GM18873 (cell line): ENCODE measurements around the gene SLC66A2.

Experiments used
- ATAC-seq: cut with Tn5 transposase; IDR thresholded peaks from one replicate; pipeline ENCODE4 v1.9.1; 2021; ENCODE audit warnings: mild to moderate bottlenecking, moderate library complexity, moderate number of reproducible peaks; ENCODE audit not compliant: unreplicated experiment, low FRiP score

The SLC66A2 gene

DNA sequence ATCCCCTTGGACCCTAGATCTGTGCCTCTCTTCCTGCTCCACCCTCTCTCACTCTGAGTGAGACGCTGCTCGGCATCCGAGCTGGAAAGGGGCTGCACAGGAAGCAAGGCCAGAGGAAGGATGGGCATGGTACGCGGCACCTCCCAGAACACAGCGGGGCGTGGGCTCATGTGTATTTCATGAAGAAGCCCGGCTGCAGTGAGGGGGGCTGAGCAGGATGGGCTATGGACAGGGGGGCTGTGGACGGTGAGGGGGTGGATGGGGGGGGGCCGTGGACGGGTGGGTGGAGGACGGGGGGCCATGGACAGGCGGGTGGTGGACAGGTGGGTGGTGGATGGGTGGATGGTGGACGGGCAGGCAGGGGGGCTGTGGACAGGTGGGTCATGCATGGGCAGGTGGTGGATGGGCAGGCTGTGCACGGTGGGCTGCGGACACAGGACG, 28.5 kb downstream of the SLC66A2 start:
- ATAC-seq: no peak

DNA sequence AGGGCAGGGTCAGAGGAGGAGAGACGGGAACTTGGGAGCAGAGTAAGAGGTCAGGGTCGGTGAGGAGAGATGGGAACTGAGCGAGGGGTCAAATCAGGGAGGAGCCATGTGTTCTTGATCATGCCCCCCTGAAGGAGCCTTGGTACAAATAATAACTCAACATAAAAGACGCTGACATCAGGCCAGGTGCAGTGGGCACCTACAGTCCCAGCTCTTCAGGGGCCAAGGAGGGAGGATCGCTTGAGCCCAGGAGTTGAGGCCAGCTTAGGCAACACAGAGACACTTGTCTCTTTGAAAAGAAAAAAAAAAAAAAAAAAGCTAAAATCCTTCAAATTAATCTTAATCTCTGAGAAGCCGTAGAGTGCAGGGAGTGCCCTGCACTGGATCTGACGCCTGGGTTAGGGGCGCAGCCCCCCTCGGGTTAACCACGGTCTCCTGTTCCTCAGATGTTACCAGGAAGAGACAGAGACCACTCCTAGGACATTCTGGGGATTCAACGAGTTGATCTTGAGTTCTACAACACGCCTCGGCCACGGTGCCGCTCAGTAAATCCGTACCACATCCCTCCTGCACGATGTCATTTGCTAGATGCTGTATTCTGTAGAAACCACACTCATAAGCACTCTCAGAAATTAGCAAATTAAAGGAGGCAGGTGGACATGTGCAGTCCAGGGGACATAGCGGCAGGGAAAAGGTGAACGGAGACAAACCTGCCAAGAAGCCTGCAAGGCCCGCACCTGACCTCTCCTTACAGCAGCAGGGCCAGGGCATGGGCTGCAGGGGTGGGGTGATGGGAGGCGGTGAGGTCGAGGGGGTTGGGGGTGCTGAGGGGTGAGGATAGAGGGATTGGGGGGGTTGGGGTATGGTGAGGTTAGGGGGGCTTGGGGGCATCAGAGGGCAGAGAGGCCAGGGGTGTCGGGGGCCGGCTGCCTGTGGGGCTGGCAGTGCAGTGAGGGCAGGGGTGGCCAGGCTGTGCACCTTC, 29.2 kb downstream of the SLC66A2 start:
- ATAC-seq: no peak

- ATAC-seq: no peak
Observed at GRCh38 chr18:79919089-79919488, 32.4 kb downstream of the SLC66A2 start.

GRCh38 chr18:79918615-79919011, 32.8 kb downstream of the SLC66A2 start:
- ATAC-seq: no peak

DNA sequence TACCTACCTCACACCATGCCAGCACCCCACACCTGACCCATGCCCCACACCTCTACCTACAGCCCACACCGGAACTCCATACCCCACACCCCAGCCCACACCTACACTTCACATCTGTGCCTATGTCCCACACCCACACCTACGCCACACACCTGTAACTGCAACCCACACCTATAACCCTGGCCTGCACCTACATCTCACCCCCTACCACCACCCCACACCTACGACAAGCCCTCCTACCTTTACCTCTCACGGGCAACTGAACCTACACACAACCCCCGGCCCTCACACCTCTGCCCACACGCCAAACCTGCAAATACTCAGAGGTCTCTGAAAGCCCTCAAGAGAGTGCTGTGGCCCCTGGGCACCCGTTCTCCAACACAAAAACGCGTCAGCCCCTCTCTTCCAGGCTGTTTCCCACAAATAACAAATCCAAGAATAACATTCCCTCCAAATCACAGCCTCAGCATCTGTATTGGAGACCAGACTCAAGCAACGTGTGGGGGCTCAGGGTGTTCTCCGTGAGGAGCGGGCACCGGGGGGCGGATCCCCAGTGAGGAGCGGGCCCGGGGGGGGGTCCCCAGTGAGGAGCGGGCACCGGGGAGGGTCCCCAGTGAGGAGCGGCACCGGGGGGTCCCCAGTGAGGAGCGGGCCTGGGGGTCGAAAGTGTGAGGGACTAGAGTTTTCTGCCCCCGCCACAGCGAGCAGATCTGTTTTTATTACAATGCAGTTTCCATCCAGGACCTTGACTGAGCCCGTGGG, 33.4 kb downstream of the SLC66A2 start:
- no peak for ATAC-seq

DNA sequence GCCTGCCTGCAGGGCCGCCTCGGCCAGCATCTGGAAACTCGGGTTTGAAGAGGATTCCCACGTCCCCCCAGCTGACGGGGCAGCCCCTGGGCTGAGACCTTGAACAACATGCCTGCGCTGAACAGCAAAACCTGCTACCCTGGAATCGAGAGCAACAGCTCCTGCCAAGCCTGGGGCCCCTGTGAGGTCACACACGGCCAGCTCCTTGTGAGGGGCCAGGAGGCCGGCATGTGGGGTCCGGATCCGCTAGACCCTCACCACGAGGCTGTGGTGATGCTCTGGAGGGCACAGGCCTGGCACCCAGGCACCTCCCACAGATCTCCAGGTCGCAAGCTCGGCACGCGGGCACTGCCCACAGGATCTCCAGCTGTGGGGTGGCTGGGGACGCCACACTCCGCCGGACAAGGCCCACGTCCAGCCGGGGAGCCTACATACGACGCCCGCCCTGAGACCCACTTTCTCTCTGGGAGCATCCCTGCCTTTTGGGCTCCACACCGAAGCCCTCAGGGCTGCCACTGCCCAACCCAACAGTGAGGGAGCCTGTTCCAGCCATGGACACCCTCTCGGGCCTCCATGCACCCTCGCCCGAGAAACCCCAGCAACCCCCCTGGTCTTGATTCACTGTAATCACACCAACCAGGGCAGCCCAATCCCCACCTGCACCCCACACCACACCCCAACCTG, 34.1 kb downstream of the SLC66A2 start:
- no peak for ATAC-seq

DNA sequence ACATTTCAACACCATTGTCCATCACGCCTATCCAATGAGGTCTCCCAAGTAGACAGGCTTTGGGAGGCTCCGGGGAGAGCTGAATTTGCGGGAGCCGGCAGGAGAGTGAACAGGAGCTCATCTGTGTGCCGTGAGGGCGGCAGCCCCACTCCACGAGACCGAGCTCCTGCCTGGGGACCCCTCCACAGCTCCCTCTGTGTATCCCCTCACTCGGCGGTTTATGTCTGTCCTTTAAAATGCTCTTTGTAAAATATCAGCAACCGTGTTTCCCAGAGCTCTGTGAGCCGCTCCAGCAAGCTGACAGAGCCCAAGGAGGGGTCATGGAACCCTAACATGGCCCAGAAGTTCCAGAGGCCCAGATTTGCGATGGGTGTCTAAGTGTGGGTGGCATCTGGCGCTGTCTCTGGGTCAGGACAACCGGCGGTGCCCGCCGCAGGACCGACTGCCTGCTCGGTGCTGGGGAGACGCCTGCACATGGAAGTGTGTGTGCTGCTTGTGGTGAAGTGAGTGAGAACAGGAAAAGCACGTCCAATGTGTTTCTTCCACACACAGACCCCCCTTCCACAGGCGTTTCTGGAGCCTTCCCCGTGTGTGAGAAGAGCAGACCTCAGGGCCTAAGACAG, 34.8 kb downstream of the SLC66A2 start:
- ATAC-seq: no peak

DNA sequence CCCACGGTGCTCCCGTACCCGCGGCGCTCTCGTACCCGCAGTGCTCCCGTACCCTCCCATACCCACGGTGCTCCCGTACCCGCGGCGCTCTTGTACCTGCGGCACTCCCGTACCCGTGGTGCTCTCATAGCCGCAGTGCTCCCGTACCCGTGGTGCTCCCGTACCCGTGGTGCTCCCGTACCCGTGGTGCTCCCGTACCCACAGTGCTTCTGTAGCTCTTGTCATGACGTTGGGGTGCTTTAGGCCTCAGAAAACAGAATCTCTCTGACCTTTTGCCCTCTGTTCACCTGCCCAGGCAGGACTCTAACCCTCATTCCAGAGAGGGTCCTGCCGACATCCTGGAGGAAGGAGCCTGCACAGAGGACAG, 35.3 kb downstream of the SLC66A2 start:
- no peak for ATAC-seq

DNA sequence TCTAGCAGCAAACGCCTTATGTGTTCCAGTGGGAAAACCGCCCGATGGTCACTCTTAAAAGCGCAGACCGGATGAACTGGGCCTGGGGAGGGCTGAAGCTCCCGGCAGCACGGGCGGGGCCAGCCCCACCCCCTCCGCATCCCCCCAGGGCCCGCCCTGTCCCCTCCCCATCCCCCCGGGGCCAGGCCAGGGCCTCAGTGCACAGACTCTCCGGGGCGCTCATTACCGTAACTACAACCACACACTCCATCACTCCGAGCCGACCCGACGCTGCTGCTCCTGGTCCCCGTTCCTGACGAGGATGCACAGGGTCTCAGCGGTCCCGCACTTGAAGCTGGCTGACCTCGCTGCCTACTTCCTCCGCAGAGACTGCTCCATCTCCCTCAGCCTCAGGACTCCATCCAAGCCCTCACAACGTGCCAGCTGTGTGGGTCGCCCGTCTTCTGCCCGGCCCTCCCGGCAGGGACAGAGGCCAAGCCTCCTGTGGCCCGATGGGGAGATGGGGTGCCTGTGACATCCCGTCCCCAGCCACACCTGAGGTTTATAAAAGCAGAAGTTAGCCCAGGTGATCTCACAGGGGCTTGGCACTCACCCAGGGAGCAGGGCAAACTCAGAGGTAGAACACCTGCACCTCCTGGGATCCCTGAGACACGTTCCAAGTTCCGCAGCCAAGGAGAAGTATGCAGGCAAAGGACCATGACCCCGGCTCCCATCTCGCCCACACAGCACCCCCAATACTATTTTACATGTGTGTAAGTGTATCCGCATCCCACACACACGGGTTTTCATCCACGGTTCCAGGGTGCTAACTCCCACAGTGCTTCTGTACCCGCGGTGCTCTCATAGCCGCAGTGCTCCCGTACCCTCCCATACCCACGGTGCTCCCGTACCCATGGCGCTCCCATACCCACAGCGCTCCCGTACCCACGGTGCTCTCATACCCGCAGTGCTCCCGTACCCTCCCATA, 36.0 kb downstream of the SLC66A2 start:
- ATAC-seq: no peak

GRCh38 chr18:79914614-79915160, 36.8 kb downstream of the SLC66A2 start:
- ATAC-seq: no peak

DNA sequence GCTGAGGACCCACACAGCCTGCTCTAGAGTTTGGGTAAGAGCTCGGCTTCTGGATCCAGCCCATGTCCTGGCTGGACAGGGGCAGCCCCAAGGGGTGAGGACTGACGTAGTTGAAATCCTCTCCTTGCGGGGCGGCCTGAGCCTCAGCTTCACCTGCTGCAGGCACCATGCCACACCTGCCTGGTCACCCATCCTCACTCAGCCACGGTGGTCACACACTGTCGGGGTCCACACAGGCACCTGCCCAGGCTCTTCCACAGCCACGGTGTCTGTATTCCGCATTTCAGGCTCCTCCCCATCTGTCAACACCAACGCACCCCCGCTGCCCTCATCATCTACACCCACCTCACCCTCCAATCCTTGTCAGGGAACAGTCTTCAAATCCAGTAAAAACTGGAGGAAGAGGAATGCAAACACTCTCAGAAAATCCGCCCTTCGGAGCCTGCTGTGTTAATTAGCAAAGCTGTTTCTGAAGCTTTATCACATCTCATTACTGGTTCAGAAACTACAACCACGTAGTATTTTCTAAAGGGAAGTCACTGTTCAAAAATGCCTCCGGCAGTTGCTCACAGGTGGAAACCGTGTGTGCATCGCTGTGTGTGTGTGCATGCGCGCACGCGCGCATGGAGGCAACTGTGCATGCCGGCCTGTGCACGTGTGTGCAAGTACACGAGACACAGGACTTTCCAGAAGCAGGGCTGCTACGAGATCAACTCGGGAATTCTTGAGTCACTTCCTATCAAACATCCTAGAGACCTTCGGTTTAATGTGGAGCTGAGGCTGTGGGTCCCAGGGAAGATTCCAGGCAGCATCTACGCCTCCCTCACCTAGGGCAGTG, 38.2 kb downstream of the SLC66A2 start:
- ATAC-seq: no peak

DNA sequence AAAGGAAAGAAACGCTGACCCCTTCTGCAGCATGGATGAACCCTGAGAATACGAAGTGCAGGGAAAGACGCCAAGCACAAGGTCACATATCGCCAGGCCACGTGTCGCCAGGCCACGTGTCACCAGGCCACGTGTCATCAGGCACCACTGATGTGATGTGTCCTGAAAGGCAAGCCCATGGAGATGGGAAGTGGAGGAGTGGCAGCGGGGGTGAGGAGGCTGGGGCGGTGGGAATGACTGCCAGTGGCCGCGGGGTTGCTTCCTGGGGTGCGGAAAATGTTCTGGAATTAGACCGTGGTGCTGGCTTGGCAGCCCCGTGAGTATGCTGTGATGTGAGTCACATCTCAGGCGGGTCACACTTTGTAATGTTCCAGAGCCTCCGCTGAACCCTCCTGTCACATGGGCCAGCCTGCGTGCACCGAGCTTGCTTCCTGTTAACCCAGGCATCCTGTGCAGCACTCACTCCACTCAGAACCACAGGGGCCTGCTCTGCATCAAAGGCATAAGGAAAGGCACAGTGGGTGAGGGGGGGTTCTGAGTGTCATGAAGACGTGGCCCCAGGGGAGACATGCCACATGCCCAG, 39.0 kb downstream of the SLC66A2 start:
- no peak for ATAC-seq

DNA sequence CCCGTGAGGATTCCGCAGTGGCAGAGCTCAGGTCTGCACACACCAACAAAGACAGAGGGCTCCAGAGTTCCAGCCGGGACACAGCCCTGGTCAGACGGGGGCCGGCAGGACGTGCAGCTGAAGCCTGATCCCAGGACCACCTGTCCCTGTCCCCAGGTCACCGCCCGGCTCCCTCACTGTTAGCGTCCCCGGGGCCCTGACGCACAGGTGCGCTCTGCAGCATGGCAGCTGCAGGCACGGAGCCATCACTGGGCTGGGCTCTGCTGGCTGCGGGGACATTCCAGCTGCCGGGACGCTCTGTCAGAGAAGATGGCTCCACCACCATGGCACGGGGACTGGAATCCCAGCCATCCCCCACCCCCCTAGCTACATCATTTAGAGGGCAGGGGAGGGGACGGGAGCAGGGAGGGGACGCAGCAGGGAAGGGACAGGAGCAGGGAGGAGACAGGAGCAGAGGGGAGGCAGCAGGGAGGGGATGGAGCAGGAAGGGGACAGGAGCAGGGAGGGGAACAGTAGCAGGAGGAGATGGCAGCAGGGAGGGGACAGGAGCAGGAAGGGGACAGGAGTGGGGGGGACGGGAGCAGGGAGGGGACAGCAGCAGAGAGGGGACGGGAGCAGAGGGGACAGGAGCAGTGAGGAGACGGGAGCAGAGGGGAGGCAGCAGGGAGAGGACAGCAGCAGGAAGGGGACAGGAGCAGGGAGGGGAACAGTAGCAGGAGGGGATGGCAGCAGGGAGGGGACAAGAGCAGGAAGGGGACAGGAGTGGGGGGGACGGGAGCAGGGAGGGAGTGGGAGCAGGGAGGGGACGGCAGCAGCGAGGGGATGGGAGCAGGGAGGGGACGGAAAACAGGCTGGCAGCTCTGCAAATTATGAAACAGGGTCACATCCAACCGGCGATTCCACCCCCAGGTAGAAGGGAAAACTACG, 39.8 kb downstream of the SLC66A2 start:
- no peak for ATAC-seq

GRCh38 chr18:79910563-79911343, 40.7 kb downstream of the SLC66A2 start:
- ATAC-seq: no peak

DNA sequence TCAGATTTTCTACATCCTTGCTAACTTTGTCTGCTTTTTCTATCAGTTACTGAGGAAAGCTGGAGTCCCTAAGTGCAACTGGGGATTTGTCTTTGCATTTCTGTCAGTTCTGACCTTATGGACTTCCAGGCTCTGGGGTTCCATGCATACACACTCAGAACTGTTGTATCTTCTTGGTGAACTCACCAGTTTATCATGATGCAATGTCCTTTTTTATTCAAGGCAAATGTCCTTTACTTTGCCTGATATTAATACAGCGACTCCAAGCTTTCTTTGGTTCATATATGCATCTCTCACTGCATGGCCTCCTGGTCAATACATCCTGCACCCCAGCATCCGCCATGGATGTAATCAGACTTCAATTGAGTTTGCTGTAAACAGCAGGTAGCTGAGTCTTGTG, 44.7 kb downstream of the SLC66A2 start:
- ATAC-seq: no peak

DNA sequence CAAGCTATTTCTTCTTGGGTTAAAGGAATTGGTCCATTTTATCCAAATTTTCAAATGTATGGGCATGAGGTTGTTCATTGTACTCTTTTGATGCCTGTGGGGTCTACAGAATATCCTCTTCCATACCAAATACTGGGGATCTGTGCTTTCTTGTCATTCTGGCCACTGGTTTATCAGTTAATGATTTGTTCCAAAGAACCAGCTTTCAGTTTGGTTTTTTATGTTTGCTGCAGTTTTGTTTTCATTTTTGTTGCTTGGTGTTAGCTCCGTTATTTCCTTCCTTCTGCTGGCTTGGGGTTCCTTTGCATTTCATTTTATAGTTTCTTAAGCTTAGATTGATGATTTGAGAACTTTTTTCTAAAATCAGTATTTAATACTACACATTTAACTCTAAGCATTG, 45.5 kb downstream of the SLC66A2 start:
- ATAC-seq: no peak
